ENCODE data around the gene RGS1.

GRCh38 chr1:192587386-192588266 is 12.1 kb downstream of the RGS1 start:
- TF ChIP-seq CTCF (IDR thresholded peaks at IDR 0.05) = no peak
- no peak for TF ChIP-seq POLR2A (IDR thresholded peaks at IDR 0.05)
